Measurements from ENCODE around the gene COLEC11.

COLEC11 gene

GRCh38 chr2:3627500-3628100 is 32.7 kb downstream of the COLEC11 start:
- DNase-seq (ENCODE audit: low spot score), result no peak
- no peak overlapping the region for H3K27ac ChIP-seq
- POLR2A ChIA-PET (ENCODE audit: low non-redundant PET), result no interaction called here
- TF ChIP-seq CTCF (conservative IDR thresholded peaks at IDR 0.05; ENCODE audit: low read depth), result no peak
- CTCF ChIA-PET, result no interaction called here

- no peak for TF ChIP-seq CTCF (conservative IDR thresholded peaks at IDR 0.05; ENCODE audit: low read depth)
- POLR2A ChIA-PET (ENCODE audit: low non-redundant PET), result no interaction called here
Measured at GRCh38 chr2:3628241-3628679, 33.3 kb downstream of the COLEC11 start.

GRCh38 chr2:3628800-3629199 is 33.9 kb downstream of the COLEC11 start:
- no peak for DNase-seq (ENCODE audit: low spot score)
- no peak for TF ChIP-seq CTCF (conservative IDR thresholded peaks at IDR 0.05; ENCODE audit: low read depth)
- ChIA-PET CTCF (interaction anchor here (0.6 to 1.0 kb wide), 3 partner anchors 21 to 69 kb away, joined by 3 read pairs; no protein-coding TSS in a partner anchor), POLR2A (ENCODE audit: low non-redundant PET) (no interaction called here)
- peak overlapping the region; percentile 32; the same call in 1 of the 2 replicates for H3K27ac ChIP-seq

More at GRCh38 chr2:3628241-3628679, 33.3 kb downstream of the COLEC11 start:
- CTCF ChIA-PET, result interaction anchor here (0.6 to 1.0 kb wide), 3 partner anchors 22 to 68 kb away, joined by 3 read pairs; no protein-coding TSS in a partner anchor
- peak overlapping the region; percentile 32; the same call in 1 of the 2 replicates for H3K27ac ChIP-seq
- DNase-seq (ENCODE audit: low spot score), result no peak

- H3K27ac ChIP-seq, result no peak overlapping the region; the same call in 1 of the 2 replicates
- no peak for TF ChIP-seq CTCF (conservative IDR thresholded peaks at IDR 0.05; ENCODE audit: low read depth)
- DNase-seq (ENCODE audit: low spot score), result no peak
- POLR2A ChIA-PET (ENCODE audit: low non-redundant PET), result no interaction called here
- CTCF ChIA-PET, result no interaction called here
Measured at GRCh38 chr2:3630631-3631030, 35.7 kb downstream of the COLEC11 start.

GRCh38 chr2:3631161-3631850 is 36.4 kb downstream of the COLEC11 start:
- CTCF ChIA-PET, result no interaction called here
- POLR2A ChIA-PET (ENCODE audit: low non-redundant PET), result no interaction called here
- no peak for DNase-seq (ENCODE audit: low spot score)
- H3K27ac ChIP-seq, result peak overlapping the region; percentile 94
- TF ChIP-seq CTCF (conservative IDR thresholded peaks at IDR 0.05; ENCODE audit: low read depth), result no peak

- no peak for DNase-seq (ENCODE audit: low spot score)
- peak overlapping the region; percentile 94 for H3K27ac ChIP-seq
- POLR2A ChIA-PET (ENCODE audit: low non-redundant PET), result no interaction called here
- TF ChIP-seq CTCF (conservative IDR thresholded peaks at IDR 0.05; ENCODE audit: low read depth), result no peak
- CTCF ChIA-PET, result no interaction called here
Measured at GRCh38 chr2:3631851-3632659, 37.1 kb downstream of the COLEC11 start.

All from RWPE1 (cell line).